ENCODE data around the gene F13A1. TPM values are rescaled to one million over a fixed set of nuclear protein-coding genes. Genes with fewer than 3 reads are reported as not detected.

Gene F13A1
- total RNA-seq, 3 donors from 2014 or later (not counting 1 experiment from before 2014, with no cell fraction given): 6.6 to 32.5 (median 16.1) TPM

DNA sequence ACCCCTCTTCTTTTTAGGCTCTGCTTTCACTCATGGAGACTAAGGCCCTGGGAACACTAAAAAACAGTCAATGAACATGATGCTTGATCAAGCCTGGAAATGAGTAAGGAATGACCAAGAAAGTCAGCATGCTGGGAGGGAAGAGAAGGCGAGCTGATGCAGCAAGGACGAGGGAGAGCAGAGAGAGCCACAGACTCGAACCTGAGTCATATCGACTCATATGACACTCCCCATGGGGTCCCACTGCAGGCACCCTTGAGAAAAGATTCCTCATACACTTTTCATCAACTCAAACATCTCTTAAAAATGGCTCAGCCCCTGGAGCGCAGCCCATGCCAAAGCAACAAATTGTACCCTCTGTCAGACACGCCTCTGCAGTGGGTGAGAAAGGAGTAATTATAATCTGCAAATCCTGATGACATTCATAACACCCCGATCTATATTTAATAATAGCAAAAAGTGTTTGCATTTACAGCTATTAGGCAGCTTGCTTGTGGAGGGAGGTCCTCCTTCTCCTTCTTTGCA, 127.2 kb downstream of the F13A1 start:
- Histone ChIP-seq H3K4me1 (ENCODE audit: control insufficient read depth, insufficient read depth, low read length) (no peaks in the 10 kb centered on the region), H3K4me3 (ENCODE audit: low read length) (no peak overlapping the region), H3K27ac (ENCODE audit: low read length) (no peak overlapping the region), H3K36me3 (ENCODE audit: control insufficient read depth, insufficient read depth, low read length) (no peaks in the 10 kb centered on the region), H3K27me3 (ENCODE audit: control insufficient read depth, insufficient read depth, low read length) (no peaks in the 10 kb centered on the region), H3K9me3 (ENCODE audit: control insufficient read depth, insufficient read depth, low read length) (no peaks in the 10 kb centered on the region)
- intact Hi-C loops (cut with micrococcal nuclease): no loop called here
- no peaks in the 10 kb centered on the region for H3K9me3 Mint-ChIP-seq
- no peak overlapping the region for H3K4me3 Mint-ChIP-seq
- WGBS (ENCODE audit: insufficient coverage): 73% methylated on average over 4 of the region's 7 CpGs
- H3K27ac Mint-ChIP-seq: no peak overlapping the region
- no peak for ATAC-seq
- TF ChIP-seq CTCF (IDR thresholded peaks at IDR 0.05): no peak
- H3K27me3 Mint-ChIP-seq (ENCODE audit: low read depth in 2 of 2): peaks cover 8 to 14% of the 10 kb centered on the region in 2 donors
- DNase-seq: no peak
- H3K4me1 Mint-ChIP-seq: no peaks in the 10 kb centered on the region
- H3K36me3 Mint-ChIP-seq: no peaks in the 10 kb centered on the region

GRCh38 chr6:6191909-6192308, 128.6 kb downstream of the F13A1 start:
- intact Hi-C loops (cut with micrococcal nuclease): no loop called here
- no peak for TF ChIP-seq CTCF (IDR thresholded peaks at IDR 0.05)
- Mint-ChIP-seq H3K27me3 (ENCODE audit: low read depth in 2 of 2) (peaks cover 10 to 14% of the 10 kb centered on the region in 2 donors), H3K27ac (no peak overlapping the region), H3K4me1 (no peaks in the 10 kb centered on the region), H3K36me3 (no peaks in the 10 kb centered on the region), H3K4me3 (no peak overlapping the region), H3K9me3 (no peaks in the 10 kb centered on the region)
- WGBS (ENCODE audit: insufficient coverage): 89% methylated on average over 1 of the region's 1 CpG
- no peaks in the 10 kb centered on the region for H3K27me3 ChIP-seq (ENCODE audit: control insufficient read depth, insufficient read depth, low read length)
- no peak overlapping the region for H3K4me3 ChIP-seq (ENCODE audit: low read length)
- DNase-seq (no peak), ATAC-seq (no peak)
- no peak overlapping the region for H3K27ac ChIP-seq (ENCODE audit: low read length)
- no peaks in the 10 kb centered on the region for H3K9me3 ChIP-seq (ENCODE audit: control insufficient read depth, insufficient read depth, low read length)
- H3K36me3 ChIP-seq (ENCODE audit: control insufficient read depth, insufficient read depth, low read length): no peaks in the 10 kb centered on the region
- H3K4me1 ChIP-seq (ENCODE audit: control insufficient read depth, insufficient read depth, low read length): no peaks in the 10 kb centered on the region

- no peaks in the 10 kb centered on the region for H3K36me3 ChIP-seq (ENCODE audit: control insufficient read depth, insufficient read depth, low read length)
- Mint-ChIP-seq H3K36me3 (no peaks in the 10 kb centered on the region), H3K27me3 (ENCODE audit: low read depth in 2 of 2) (peaks cover 10 to 14% of the 10 kb centered on the region in 2 donors), H3K9me3 (no peaks in the 10 kb centered on the region), H3K4me3 (no peak overlapping the region), H3K27ac (no peak overlapping the region), H3K4me1 (no peaks in the 10 kb centered on the region)
- ATAC-seq (no peak), DNase-seq (no peak)
- H3K27ac ChIP-seq (ENCODE audit: low read length): no peak overlapping the region
- H3K27me3 ChIP-seq (ENCODE audit: control insufficient read depth, insufficient read depth, low read length): no peaks in the 10 kb centered on the region
- 48% methylated on average over 2 of the region's 2 CpGs for WGBS (ENCODE audit: insufficient coverage)
- no peak for TF ChIP-seq CTCF (IDR thresholded peaks at IDR 0.05)
- intact Hi-C loops (cut with micrococcal nuclease): no loop called here
- no peaks in the 10 kb centered on the region for H3K9me3 ChIP-seq (ENCODE audit: control insufficient read depth, insufficient read depth, low read length)
- H3K4me3 ChIP-seq (ENCODE audit: low read length): no peak overlapping the region
- H3K4me1 ChIP-seq (ENCODE audit: control insufficient read depth, insufficient read depth, low read length): no peaks in the 10 kb centered on the region
Measured at GRCh38 chr6:6191476-6191875, 129.0 kb downstream of the F13A1 start.

- WGBS (ENCODE audit: insufficient coverage): 84% methylated on average over 2 of the region's 2 CpGs
- no peak for ATAC-seq
- H3K27ac Mint-ChIP-seq: no peak overlapping the region
- Histone ChIP-seq H3K4me3 (ENCODE audit: low read length) (no peak overlapping the region), H3K4me1 (ENCODE audit: control insufficient read depth, insufficient read depth, low read length) (no peaks in the 10 kb centered on the region), H3K9me3 (ENCODE audit: control insufficient read depth, insufficient read depth, low read length) (no peaks in the 10 kb centered on the region), H3K36me3 (ENCODE audit: control insufficient read depth, insufficient read depth, low read length) (no peaks in the 10 kb centered on the region), H3K27me3 (ENCODE audit: control insufficient read depth, insufficient read depth, low read length) (peaks cover 2% of the 10 kb centered on the region), H3K27ac (ENCODE audit: low read length) (no peak overlapping the region)
- H3K27me3 Mint-ChIP-seq (ENCODE audit: low read depth in 2 of 2): peaks cover 5 to 22% of the 10 kb centered on the region in 2 donors
- no peaks in the 10 kb centered on the region for H3K36me3 Mint-ChIP-seq
- DNase-seq: no peak
- no peak overlapping the region for H3K4me3 Mint-ChIP-seq
- no peaks in the 10 kb centered on the region for H3K9me3 Mint-ChIP-seq
- no peak for TF ChIP-seq CTCF (IDR thresholded peaks at IDR 0.05)
- intact Hi-C loops (cut with micrococcal nuclease): no loop called here
- H3K4me1 Mint-ChIP-seq: no peaks in the 10 kb centered on the region
Measured at GRCh38 chr6:6180684-6181083, 139.8 kb downstream of the F13A1 start.
